Testis (tissue), 3 donors: ENCODE data around the gene RGS10. TPM values are rescaled to one million over a fixed set of nuclear protein-coding genes. Genes with fewer than 3 reads are reported as not detected.
"Not testable (repeated sequence)": the region's sequence is repeated elsewhere in the genome, so short reads cannot be mapped to it uniquely, and the experiment has no call there.

Source experiments
- DNase-seq: peaks from one replicate; pipeline ENCODE4 v3.0.0-alpha.2; 2019
- H3K27ac ChIP-seq, 2 donors: fragments of 200-600 bp; sonication (generic); one replicate each; pipeline ENCODE4 v1.5.1; 2019
- H3K27me3 ChIP-seq: fragments of 200-600 bp; sonication (generic); one replicate; pipeline ENCODE4 v1.5.1; 2019
- H3K36me3 ChIP-seq: fragments of 200-600 bp; sonication (generic); one replicate; pipeline ENCODE4 v1.5.1; 2017; ENCODE audit warnings: low read depth; ENCODE audit errors: missing control alignments
- H3K4me1 ChIP-seq: fragments of 200-600 bp; sonication (generic); one replicate; pipeline ENCODE4 v1.5.1; 2019
- H3K4me3 ChIP-seq, 2 donors: fragments of 200-600 bp; sonication (generic); one replicate each; pipeline ENCODE4 v1.5.1; 2017 to 2019
- H3K9me3 ChIP-seq: fragments of 200-600 bp; sonication (generic); one replicate; pipeline ENCODE4 v1.5.1; 2017
- POLR2A ChIP-seq: fragments of 450-650 bp; IDR thresholded peaks from one replicate; pipeline ENCODE4 v1.6.1; 2017; ENCODE audit warnings: antibody characterized with exemption, mild to moderate bottlenecking, moderate library complexity
- WGBS, 2 donors: methylation state at CpG; one replicate each; pipeline ENCODE4 v1.1.5; 2018; 5-methylcytosine and 5-hydroxymethylcytosine counted together
- intact Hi-C: fragments of 100-400 bp; cut with DNase I; formaldehyde crosslinking; loops from one replicate; pipeline ENCODE4 v1.15.1; 2023; ENCODE audit warnings: low total_unique reads
- polyA plus RNA-seq: library from polyadenylated mRNA; stranded (reverse); fragments of 350-450 nt; fragmentation: Illumina TruSeq; extraction: RNeasy Lipid Tissue Mini Kit (QIAGEN cat#74804); gene quantifications from one replicate; pipeline ENCODE4 v1.2.3, GENCODE V29; 2014; ENCODE audit warnings: low read depth, low replicate concordance; ENCODE audit not compliant: insufficient read depth
- total RNA-seq, 2 donors: library from RNA; depleted of rRNA; stranded (reverse); fragments of >200 nt; gene quantifications; one replicate each; pipeline ENCODE4 v1.2.3, GENCODE V29; 2016
- TF ChIP-seq, protein P1 (sequence below), 3 experiments: fragments of 450-650 bp in 2 of 3; fragments of 200-600 bp in 1 of 3; sonication (generic) in 1 of 3; IDR thresholded peaks; one replicate each; pipeline ENCODE4 v1.5.1; 2016 to 2019; ENCODE audit warnings: antibody characterized with exemption in 3 of 3, mild to moderate bottlenecking in 2 of 3, moderate library complexity in 1 of 3

Gene RGS10
- total and polyA plus RNA-seq, 3 donors from 2014 or later: 3.6 to 13.7 (median 7.1) TPM

GRCh38 chr10:119468542-119469324, 73.8 kb downstream of the RGS10 start:
- Histone ChIP-seq H3K9me3 (no peaks in the 10 kb centered on the region), H3K4me1 (no peaks in the 10 kb centered on the region), H3K36me3 (no peaks in the 10 kb centered on the region), H3K4me3 (no peak overlapping the region), H3K27me3 (no peaks in the 10 kb centered on the region), H3K27ac (no peak overlapping the region)
- TF ChIP-seq, protein P1, sequence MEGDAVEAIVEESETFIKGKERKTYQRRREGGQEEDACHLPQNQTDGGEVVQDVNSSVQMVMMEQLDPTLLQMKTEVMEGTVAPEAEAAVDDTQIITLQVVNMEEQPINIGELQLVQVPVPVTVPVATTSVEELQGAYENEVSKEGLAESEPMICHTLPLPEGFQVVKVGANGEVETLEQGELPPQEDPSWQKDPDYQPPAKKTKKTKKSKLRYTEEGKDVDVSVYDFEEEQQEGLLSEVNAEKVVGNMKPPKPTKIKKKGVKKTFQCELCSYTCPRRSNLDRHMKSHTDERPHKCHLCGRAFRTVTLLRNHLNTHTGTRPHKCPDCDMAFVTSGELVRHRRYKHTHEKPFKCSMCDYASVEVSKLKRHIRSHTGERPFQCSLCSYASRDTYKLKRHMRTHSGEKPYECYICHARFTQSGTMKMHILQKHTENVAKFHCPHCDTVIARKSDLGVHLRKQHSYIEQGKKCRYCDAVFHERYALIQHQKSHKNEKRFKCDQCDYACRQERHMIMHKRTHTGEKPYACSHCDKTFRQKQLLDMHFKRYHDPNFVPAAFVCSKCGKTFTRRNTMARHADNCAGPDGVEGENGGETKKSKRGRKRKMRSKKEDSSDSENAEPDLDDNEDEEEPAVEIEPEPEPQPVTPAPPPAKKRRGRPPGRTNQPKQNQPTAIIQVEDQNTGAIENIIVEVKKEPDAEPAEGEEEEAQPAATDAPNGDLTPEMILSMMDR (IDR thresholded peaks at IDR 0.05): no peak
- no peak for TF ChIP-seq POLR2A
- 69 to 82% methylated on average over 13 of the region's 13 CpGs for WGBS, 2 donors
- intact Hi-C loops: no loop called here
- no peak for DNase-seq

- Histone ChIP-seq H3K27ac (no peak overlapping the region), H3K9me3 (no peaks in the 10 kb centered on the region), H3K4me1 (no peaks in the 10 kb centered on the region), H3K4me3 (no peak overlapping the region), H3K27me3 (no peaks in the 10 kb centered on the region), H3K36me3 (no peaks in the 10 kb centered on the region)
- DNase-seq: no peak
- intact Hi-C loops: no loop called here
- no peak for TF ChIP-seq POLR2A
- TF ChIP-seq, protein P1 (IDR thresholded peaks at IDR 0.05): no peak
- 53 to 70% methylated on average over 5 to 7 of the region's 7 CpGs for WGBS, 2 donors
Observed at GRCh38 chr10:119466655-119467054, 75.9 kb downstream of the RGS10 start.

- no peak for DNase-seq
- Histone ChIP-seq H3K36me3 (no peaks in the 10 kb centered on the region), H3K9me3 (no peaks in the 10 kb centered on the region), H3K27ac (no peak overlapping the region), H3K4me3 (no peak overlapping the region), H3K4me1 (no peaks in the 10 kb centered on the region), H3K27me3 (no peaks in the 10 kb centered on the region)
- TF ChIP-seq, protein P1 (IDR thresholded peaks at IDR 0.05): no peak
- TF ChIP-seq POLR2A: no peak
- intact Hi-C loops: no loop called here
- 62 to 66% methylated on average over 10 of the region's 10 CpGs for WGBS, 2 donors
Observed at GRCh38 chr10:119466076-119466475, 76.4 kb downstream of the RGS10 start.

GRCh38 chr10:119465085-119465484, 77.4 kb downstream of the RGS10 start:
- Histone ChIP-seq H3K36me3 (no peaks in the 10 kb centered on the region), H3K4me1 (no peaks in the 10 kb centered on the region), H3K27me3 (no peaks in the 10 kb centered on the region), H3K4me3 (no peak overlapping the region), H3K9me3 (no peaks in the 10 kb centered on the region), H3K27ac (no peak overlapping the region)
- 91% methylated on average over 4 of the region's 4 CpGs for WGBS, 2 donors
- no peak for TF ChIP-seq POLR2A
- TF ChIP-seq, protein P1 (IDR thresholded peaks at IDR 0.05): no peak
- intact Hi-C loops: no loop called here
- DNase-seq: no peak

- H3K27ac ChIP-seq, H3K9me3 ChIP-seq, H3K36me3 ChIP-seq, H3K4me1 ChIP-seq, intact Hi-C loops, H3K4me3 ChIP-seq, DNase-seq, H3K27me3 ChIP-seq: not testable (repeated sequence)
- 89 to 94% methylated on average over 2 of the region's 2 CpGs for WGBS, 2 donors
Observed at GRCh38 chr10:119463195-119463594, 79.3 kb downstream of the RGS10 start.
